K562 (cell line): ENCODE data around the gene RORC. TPM values are rescaled to one million over a fixed set of nuclear protein-coding genes. Genes with fewer than 3 reads are reported as not detected.

ENCODE experiments used
- ASH1L ChIP-seq: fragments of 450-650 bp; IDR thresholded peaks from 2 replicates; pipeline ENCODE4 v1.6.1; 2018; ENCODE audit warnings: borderline replicate concordance, mild to moderate bottlenecking, low read depth; ENCODE audit not compliant: partially characterized antibody
- BRF1 ChIP-seq: IDR thresholded peaks from 3 replicates; pipeline ENCODE4 v1.6.1; 2011; ENCODE audit warnings: borderline replicate concordance, mild to moderate bottlenecking; ENCODE audit not compliant: insufficient read length; ENCODE audit errors: extremely low read depth
- CAMTA2 ChIP-seq: fragments of 250-450 bp; sonication (Bioruptor Pico); conservative IDR thresholded peaks from 2 replicates; pipeline ENCODE4 v1.5.1; 2022
- COPS2 ChIP-seq: fragments of 450-650 bp; conservative IDR thresholded peaks from 2 replicates; pipeline ENCODE4 v1.6.1; 2016; ENCODE audit warnings: mild to moderate bottlenecking, moderate library complexity
- CTCFL ChIP-seq: IDR thresholded peaks from 2 replicates; pipeline ENCODE4 v1.6.1; 2011; ENCODE audit warnings: borderline replicate concordance, low read depth, mild to moderate bottlenecking, moderate library complexity, low read length; ENCODE audit not compliant: insufficient read depth, poor library complexity, severe bottlenecking
- EGR1 ChIP-seq: fragments of 450-650 bp; conservative IDR thresholded peaks from 2 replicates; pipeline ENCODE4 v1.6.1; 2017; ENCODE audit warnings: mild to moderate bottlenecking
- HNRNPH1 ChIP-seq: fragments of 200-400 bp; formaldehyde crosslinking; optimal IDR thresholded peaks from 2 replicates; pipeline ENCODE3; 2017; ENCODE audit warnings: low read depth, mild to moderate bottlenecking, low read length, moderate library complexity
- HNRNPLL ChIP-seq: fragments of 200-400 bp; formaldehyde crosslinking; IDR thresholded peaks from 2 replicates; pipeline ENCODE4 v1.6.1; 2017; ENCODE audit warnings: low read length, low read depth, mild to moderate bottlenecking; ENCODE audit not compliant: poor library complexity, severe bottlenecking
- MCM2 ChIP-seq: fragments of 450-650 bp; IDR thresholded peaks from 2 replicates; pipeline ENCODE4 v1.6.1; 2017; ENCODE audit warnings: low read depth, mild to moderate bottlenecking
- MXD1 ChIP-seq: fragments of 250-450 bp; sonication (Bioruptor Pico); IDR thresholded peaks from 2 replicates; pipeline ENCODE4 v1.8.0; 2021; ENCODE audit warnings: borderline replicate concordance, mild to moderate bottlenecking, moderate library complexity; ENCODE audit not compliant: poor library complexity, severe bottlenecking
- NELFE ChIP-seq: IDR thresholded peaks from 2 replicates; pipeline ENCODE4 v1.6.1; 2011; ENCODE audit warnings: mild to moderate bottlenecking; ENCODE audit not compliant: insufficient read depth, insufficient read length
- NFIX ChIP-seq: fragments of 250-450 bp; sonication (Bioruptor Pico); IDR thresholded peaks from 2 replicates; pipeline ENCODE4 v1.4.0; 2020; ENCODE audit warnings: low read depth, mild to moderate bottlenecking, moderate library complexity
- PML ChIP-seq: IDR thresholded peaks from 2 replicates; pipeline ENCODE4 v1.6.1; 2012; ENCODE audit warnings: low read length, inconsistent platforms
- PREB ChIP-seq: sonication (generic); formaldehyde crosslinking; IDR thresholded peaks from 2 replicates; pipeline ENCODE4 v1.8.1; 2023; ENCODE audit warnings: mild to moderate bottlenecking, missing genetic modification reagents
- RFX5 ChIP-seq: IDR thresholded peaks from 2 replicates; pipeline ENCODE4 v1.6.1; 2011; ENCODE audit warnings: low read depth, mild to moderate bottlenecking, improper control_type of control experiment, low read length
- SMAD1 ChIP-seq: fragments of 150-350 bp; IDR thresholded peaks from 2 replicates; pipeline ENCODE4 v1.6.1; 2014; ENCODE audit warnings: low read length, low read depth; ENCODE audit not compliant: partially characterized antibody
- SMARCC2 ChIP-seq: fragments of 450-650 bp; IDR thresholded peaks from 2 replicates; pipeline ENCODE4 v1.6.1; 2017; ENCODE audit warnings: antibody characterized with exemption, moderate library complexity, mild to moderate bottlenecking, low read depth
- ZBTB1 ChIP-seq: sonication (generic); formaldehyde crosslinking; IDR thresholded peaks from 2 replicates; pipeline ENCODE4 v1.8.1; 2023; ENCODE audit warnings: missing genetic modification reagents, low read depth, mild to moderate bottlenecking, borderline replicate concordance
- ZNF133 ChIP-seq: fragments of 250-450 bp; sonication (Bioruptor Pico); IDR thresholded peaks from 2 replicates; pipeline ENCODE4 v1.4.0; 2020; ENCODE audit warnings: mild to moderate bottlenecking
- ZNF398 ChIP-seq: fragments of 250-450 bp; sonication (Bioruptor Pico); IDR thresholded peaks from 2 replicates; pipeline ENCODE4 v1.8.0; 2021; ENCODE audit warnings: moderate library complexity, mild to moderate bottlenecking, inconsistent platforms
- ZNF551 ChIP-seq: fragments of 250-450 bp; sonication (Bioruptor Pico); IDR thresholded peaks from 2 replicates; pipeline ENCODE4 v1.5.0; 2021; ENCODE audit warnings: mild to moderate bottlenecking, moderate library complexity
- ZNF766 ChIP-seq: fragments of 200-800 bp; sonication (Bioruptor generic); conservative IDR thresholded peaks from 2 replicates; pipeline ENCODE4 v1.6.1; 2016; ENCODE audit warnings: missing genetic modification characterization, missing compliant biosample characterization
- polyA plus RNA-seq, 8 experiments: library from polyadenylated mRNA; depleted of rRNA in 4 of 8; stranded (reverse) in 5 of 8; unstranded in 3 of 8; fragments of >200 nt; fragmentation: Nextera tagmentation in 2 of 8; fragmentation: Illumina TruSeq in 1 of 8; extraction: Ambion mirVana in 2 of 8; extraction: Trizol in 1 of 8; gene quantifications; 2 replicates each; pipeline versions ENCODE4 v1.2.1 to v1.2.3, GENCODE V29; 2011 to 2014; ENCODE audit warnings: inconsistent platforms in 1 of 8, missing spikeins in 1 of 8
- total RNA-seq, 7 experiments: library from RNA; depleted of rRNA in 6 of 7; stranded (reverse); fragments of >200 nt in 6 of 7; fragmentation: Illumina TruSeq in 2 of 7; extraction: Trizol in 2 of 7; gene quantifications; 2 replicates each; pipeline versions ENCODE4 v1.2.1 to v1.2.3, GENCODE V29; 2011 to 2021; ENCODE audit warnings: low replicate concordance in 1 of 7

RORC gene
- total and polyA plus RNA-seq, 9 of the 15 experiments (the other 6 are each of a cell fraction or from before 2014, with no cell fraction given): not detected

GRCh38 chr1:151762941-151763921 is 68.4 kb downstream of the RORC start, which contains the start of gene MRPL9 (continued):
- TF ChIP-seq ZNF398 (no peak), NELFE (no peak), HNRNPLL (no peak), SMAD1 (no peak), ASH1L (no peak), ZNF766 (peak; percentile 66; the same call in 1 of the 2 replicates), COPS2 (no peak), MXD1 (no peak), ZNF551 (CRISPR knock-in tag) (no peak), ZNF133 (CRISPR knock-in tag) (no peak), HNRNPH1 (no peak), CTCFL (no peak), EGR1 (no peak), MCM2 (no peak), NFIX (CRISPR knock-in tag) (no peak), SMARCC2 (peak; percentile 49; the same call in 1 of the 2 replicates), ZBTB1 (CRISPR knock-in tag) (0 out of 2 replicates have a peak, but pooled peaks have one; percentile 36), PML (peak; percentile 62), BRF1 (no peak), CAMTA2 (no peak), PREB (CRISPR knock-in tag) (no peak), RFX5 (no peak)
